K562 (cell line): ENCODE results near the gene GMNN. TPM values are rescaled to one million over a fixed set of nuclear protein-coding genes. Genes with fewer than 3 reads are reported as not detected.
A peak's percentile ranks its signal among the peaks of the same experiment; 100 is the strongest.

Experiments used
- BRCA1 ChIP-seq, 2 experiments: fragments of 450-650 bp in 1 of 2; sonication (generic) in 1 of 2; formaldehyde crosslinking in 1 of 2; IDR thresholded peaks; 2 replicates each; pipeline versions ENCODE4 v1.5.0 to v1.6.1; 2017 to 2020; ENCODE audit warnings: mild to moderate bottlenecking in 1 of 2, missing genetic modification reagents in 1 of 2
- DIDO1 ChIP-seq: fragments of 450-650 bp; IDR thresholded peaks from 2 replicates; pipeline ENCODE4 v1.6.1; 2016; ENCODE audit warnings: low read depth, missing biosample characterization, missing genetic modification characterization
- ELF4 ChIP-seq: fragments of 450-650 bp; formaldehyde crosslinking; IDR thresholded peaks from 2 replicates; pipeline ENCODE4 v1.4.0; 2022; ENCODE audit warnings: missing genetic modification characterization
- FOSL1 ChIP-seq: fragments of 200-800 bp; sonication (Bioruptor generic); conservative IDR thresholded peaks from 2 replicates; pipeline ENCODE4 v1.6.1; 2016; ENCODE audit warnings: missing genetic modification characterization, missing compliant biosample characterization
- GTF2E2 ChIP-seq: fragments of 200-800 bp; sonication (Bioruptor generic); IDR thresholded peaks from 2 replicates; pipeline ENCODE4 v1.6.1; 2016; ENCODE audit warnings: missing genetic modification characterization, missing compliant biosample characterization
- RERE ChIP-seq: sonication (generic); formaldehyde crosslinking; IDR thresholded peaks from 2 replicates; pipeline ENCODE4 v1.8.0; 2023; ENCODE audit warnings: missing genetic modification reagents, mild to moderate bottlenecking, borderline replicate concordance
- SIN3B ChIP-seq: fragments of 450-650 bp; IDR thresholded peaks from 2 replicates; pipeline ENCODE4 v1.6.1; 2017; ENCODE audit warnings: low read depth, mild to moderate bottlenecking, moderate library complexity
- SNAPC5 ChIP-seq: fragments of 250-450 bp; sonication (Bioruptor Pico); IDR thresholded peaks from 2 replicates; pipeline ENCODE4 v1.8.0; 2021; ENCODE audit warnings: moderate library complexity, mild to moderate bottlenecking, inconsistent platforms
- TAF1 ChIP-seq: IDR thresholded peaks from 2 replicates; pipeline ENCODE4 v1.6.1; 2011; ENCODE audit warnings: mild to moderate bottlenecking, low read length, moderate library complexity; ENCODE audit not compliant: insufficient read depth, control insufficient read depth, severe bottlenecking; ENCODE audit errors: extremely low read depth
- TAF7 ChIP-seq: fragments of 450-650 bp; IDR thresholded peaks from 2 replicates; pipeline ENCODE4 v1.6.1; 2016; ENCODE audit warnings: missing genetic modification characterization, missing compliant biosample characterization
- THAP12 ChIP-seq: fragments of 250-450 bp; sonication (Bioruptor Pico); IDR thresholded peaks from 2 replicates; pipeline ENCODE4 v1.9.0; 2021; ENCODE audit warnings: mild to moderate bottlenecking, inconsistent platforms
- WHSC1 ChIP-seq: IDR thresholded peaks from one replicate; pipeline ENCODE4 v1.6.1; 2012; ENCODE audit warnings: low read length, control low read depth, inconsistent platforms
- ZBTB26 ChIP-seq: fragments of 450-650 bp; formaldehyde crosslinking; IDR thresholded peaks from 2 replicates; pipeline ENCODE4 v1.4.0; 2022; ENCODE audit warnings: missing genetic modification characterization
- ZNF12 ChIP-seq: sonication (generic); formaldehyde crosslinking; IDR thresholded peaks from 2 replicates; pipeline ENCODE4 v1.4.0; 2020; ENCODE audit warnings: mild to moderate bottlenecking, missing genetic modification reagents
- ZSCAN29 ChIP-seq: fragments of 450-650 bp; IDR thresholded peaks from 2 replicates; pipeline ENCODE4 v1.6.1; 2017
- polyA plus RNA-seq, 8 experiments: library from polyadenylated mRNA; depleted of rRNA in 4 of 8; stranded (reverse) in 5 of 8; unstranded in 3 of 8; fragments of >200 nt; fragmentation: Nextera tagmentation in 2 of 8; fragmentation: Illumina TruSeq in 1 of 8; extraction: Ambion mirVana in 2 of 8; extraction: Trizol in 1 of 8; gene quantifications; 2 replicates each; pipeline versions ENCODE4 v1.2.1 to v1.2.3, GENCODE V29; 2011 to 2014; ENCODE audit warnings: inconsistent platforms in 1 of 8, missing spikeins in 1 of 8
- total RNA-seq, 7 experiments: library from RNA; depleted of rRNA in 6 of 7; stranded (reverse); fragments of >200 nt in 6 of 7; fragmentation: Illumina TruSeq in 2 of 7; extraction: Trizol in 2 of 7; gene quantifications; 2 replicates each; pipeline versions ENCODE4 v1.2.1 to v1.2.3, GENCODE V29; 2011 to 2021; ENCODE audit warnings: low replicate concordance in 1 of 7

GMNN gene
- total and polyA plus RNA-seq, 9 of the 15 experiments (the other 6 are each of a cell fraction or from before 2014, with no cell fraction given): 144 to 370 (median 210) TPM

GRCh38 chr6:24775520-24776058 lies 852 bp downstream of the GMNN start (continued):
- TF ChIP-seq RERE (CRISPR knock-in tag): no peak
- TF ChIP-seq SNAPC5: no peak
- TF ChIP-seq WHSC1: peak; percentile 54
- 0 out of 2 replicates have a peak, but pooled peaks have one; percentile 19 for TF ChIP-seq TAF7
- TF ChIP-seq TAF1: no peak
- TF ChIP-seq THAP12: peak; percentile 82
- TF ChIP-seq GTF2E2 (tag): no peak
- no peak for TF ChIP-seq BRCA1 (IDR thresholded peaks at IDR 0.05)
- TF ChIP-seq BRCA1 (CRISPR knock-in tag; IDR thresholded peaks at IDR 0.05): no peak
- TF ChIP-seq FOSL1 (tag): 0 out of 2 replicates have a peak, but pooled peaks have one; percentile 25
- TF ChIP-seq ZBTB26: no peak
- no peak for TF ChIP-seq SIN3B
- no peak for TF ChIP-seq ZNF12 (CRISPR knock-in tag)
- 0 out of 2 replicates have a peak, but pooled peaks have one; percentile 18 for TF ChIP-seq ELF4 (CRISPR knock-in tag)
- peak; percentile 15; the same call in 1 of the 2 replicates for TF ChIP-seq DIDO1 (tag)
- peak; percentile 81; the same call in 1 of the 2 replicates for TF ChIP-seq ZSCAN29
